ENCODE measurements around the gene RBM43. TPM values are rescaled to one million over a fixed set of nuclear protein-coding genes. Genes with fewer than 3 reads are reported as not detected.

Gene RBM43
- total RNA-seq, 1 donor from 2014 or later: 7.2 TPM

- H3K27ac Mint-ChIP-seq: no peak overlapping the region
- H3K27me3 Mint-ChIP-seq (ENCODE audit: low read depth): no peaks in the 10 kb centered on the region
- TF ChIP-seq, protein P1, sequence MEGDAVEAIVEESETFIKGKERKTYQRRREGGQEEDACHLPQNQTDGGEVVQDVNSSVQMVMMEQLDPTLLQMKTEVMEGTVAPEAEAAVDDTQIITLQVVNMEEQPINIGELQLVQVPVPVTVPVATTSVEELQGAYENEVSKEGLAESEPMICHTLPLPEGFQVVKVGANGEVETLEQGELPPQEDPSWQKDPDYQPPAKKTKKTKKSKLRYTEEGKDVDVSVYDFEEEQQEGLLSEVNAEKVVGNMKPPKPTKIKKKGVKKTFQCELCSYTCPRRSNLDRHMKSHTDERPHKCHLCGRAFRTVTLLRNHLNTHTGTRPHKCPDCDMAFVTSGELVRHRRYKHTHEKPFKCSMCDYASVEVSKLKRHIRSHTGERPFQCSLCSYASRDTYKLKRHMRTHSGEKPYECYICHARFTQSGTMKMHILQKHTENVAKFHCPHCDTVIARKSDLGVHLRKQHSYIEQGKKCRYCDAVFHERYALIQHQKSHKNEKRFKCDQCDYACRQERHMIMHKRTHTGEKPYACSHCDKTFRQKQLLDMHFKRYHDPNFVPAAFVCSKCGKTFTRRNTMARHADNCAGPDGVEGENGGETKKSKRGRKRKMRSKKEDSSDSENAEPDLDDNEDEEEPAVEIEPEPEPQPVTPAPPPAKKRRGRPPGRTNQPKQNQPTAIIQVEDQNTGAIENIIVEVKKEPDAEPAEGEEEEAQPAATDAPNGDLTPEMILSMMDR (IDR thresholded peaks at IDR 0.05; ENCODE audit: unreplicated experiment): no peak
- no peak overlapping the region for H3K4me3 Mint-ChIP-seq
- H3K4me1 Mint-ChIP-seq: no peaks in the 10 kb centered on the region
- peaks cover 16% of the 10 kb centered on the region for H3K9me3 Mint-ChIP-seq
- DNase-seq (ENCODE audit: low spot score in 2 of 2, unreplicated experiment in 2 of 2): no peak
- H3K36me3 Mint-ChIP-seq: peaks cover 18% of the 10 kb centered on the region
These were observed 5.9 kb upstream of the RBM43 start for GRCh38 chr2:151267537-151267936.

GRCh38 chr2:151265991-151266390, 4.3 kb upstream of the RBM43 start:
- DNase-seq (ENCODE audit: low spot score in 2 of 2, unreplicated experiment in 2 of 2): no peak
- TF ChIP-seq, protein P1 (IDR thresholded peaks at IDR 0.05; ENCODE audit: unreplicated experiment): no peak
- peaks cover 12% of the 10 kb centered on the region for H3K9me3 Mint-ChIP-seq
- H3K27me3 Mint-ChIP-seq (ENCODE audit: low read depth): no peaks in the 10 kb centered on the region
- peaks cover 13% of the 10 kb centered on the region for H3K36me3 Mint-ChIP-seq
- H3K4me3 Mint-ChIP-seq: no peak overlapping the region
- H3K4me1 Mint-ChIP-seq: peaks cover 10% of the 10 kb centered on the region
- H3K27ac Mint-ChIP-seq: no peak overlapping the region

DNA sequence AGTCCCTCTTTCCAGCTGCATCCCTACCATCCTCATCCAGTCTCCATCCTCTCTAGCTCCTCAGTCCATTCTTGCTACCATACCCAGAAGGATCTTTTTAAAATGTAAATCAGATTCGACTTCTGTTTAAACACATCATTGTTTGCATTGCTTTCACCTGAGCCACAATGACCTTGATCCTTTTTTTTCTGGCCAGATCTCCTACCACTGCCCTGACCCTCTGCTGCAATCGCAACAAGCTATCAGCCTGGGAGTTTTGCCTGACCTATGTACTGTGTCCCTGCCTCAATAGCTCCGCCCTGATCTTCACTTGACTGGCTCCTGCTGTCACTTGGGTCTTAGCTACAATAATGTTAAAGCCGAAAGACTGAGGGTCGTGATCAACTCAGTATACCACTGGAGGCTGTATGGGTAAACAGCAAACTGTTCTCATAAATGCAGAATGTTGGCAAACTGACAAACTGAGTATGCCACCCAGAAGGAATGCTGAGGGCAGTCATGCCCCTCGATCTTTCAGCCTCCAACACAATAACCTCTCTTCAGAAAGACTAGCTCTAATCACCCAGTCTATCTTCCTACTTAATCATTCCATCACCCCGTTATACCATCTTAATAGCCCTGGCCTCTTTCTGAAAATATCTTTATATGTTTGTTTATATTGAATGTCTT, 2.6 kb upstream of the RBM43 start:
- H3K27ac Mint-ChIP-seq: no peak overlapping the region

DNA sequence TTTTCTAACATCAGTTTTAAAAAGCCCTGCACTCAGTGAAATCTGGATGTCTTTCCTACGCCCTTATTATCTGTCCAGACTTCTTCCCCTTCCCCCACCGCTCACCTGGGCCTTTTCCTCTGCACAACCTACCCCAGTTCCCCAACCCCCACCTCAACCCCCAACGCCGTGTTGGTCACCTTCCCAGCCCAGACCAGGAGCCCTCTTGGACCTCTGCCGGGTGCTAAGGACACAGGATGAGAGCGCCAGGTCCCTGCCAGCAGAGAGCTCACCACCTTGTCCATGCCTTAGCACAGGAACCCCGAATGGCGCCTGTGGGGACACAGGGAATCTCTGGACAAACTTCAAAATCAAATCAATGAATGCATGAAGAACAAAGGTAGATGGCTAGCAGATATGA, 966 bp upstream of the RBM43 start:
- TF ChIP-seq, protein P1 (IDR thresholded peaks at IDR 0.05; ENCODE audit: unreplicated experiment): no peak
- no peak overlapping the region for H3K4me3 Mint-ChIP-seq
- H3K27me3 Mint-ChIP-seq (ENCODE audit: low read depth): no peaks in the 10 kb centered on the region

More for the DNA sequence above, 2.6 kb upstream of the RBM43 start:
- TF ChIP-seq, protein P1 (IDR thresholded peaks at IDR 0.05; ENCODE audit: unreplicated experiment): no peak
- H3K4me3 Mint-ChIP-seq: no peak overlapping the region
- H3K4me1 Mint-ChIP-seq: peaks cover 20% of the 10 kb centered on the region
- DNase-seq (ENCODE audit: low spot score in 2 of 2, unreplicated experiment in 2 of 2): no peak
- H3K9me3 Mint-ChIP-seq: peaks cover 12% of the 10 kb centered on the region
- peaks cover 5% of the 10 kb centered on the region for H3K36me3 Mint-ChIP-seq
- H3K27me3 Mint-ChIP-seq (ENCODE audit: low read depth): no peaks in the 10 kb centered on the region

GRCh38 chr2:151261977-151262291, 271 bp upstream of the RBM43 start:
- H3K27ac Mint-ChIP-seq: peak overlapping the region; percentile 96
- peaks cover 2% of the 10 kb centered on the region for H3K36me3 Mint-ChIP-seq
- TF ChIP-seq, protein P1 (IDR thresholded peaks at IDR 0.05; ENCODE audit: unreplicated experiment): no peak
- no peaks in the 10 kb centered on the region for H3K27me3 Mint-ChIP-seq (ENCODE audit: low read depth)
- H3K4me3 Mint-ChIP-seq: peak overlapping the region; percentile 87
- no peak for DNase-seq (ENCODE audit: low spot score in 2 of 2, unreplicated experiment in 2 of 2)
- peaks cover 20% of the 10 kb centered on the region for H3K4me1 Mint-ChIP-seq
- peaks cover 2% of the 10 kb centered on the region for H3K9me3 Mint-ChIP-seq

More for the DNA sequence above, 966 bp upstream of the RBM43 start:
- DNase-seq (ENCODE audit: low spot score in 2 of 2, unreplicated experiment in 2 of 2): no peak
- Mint-ChIP-seq H3K27ac (no peak overlapping the region), H3K4me1 (peaks cover 20% of the 10 kb centered on the region), H3K36me3 (peaks cover under 1% of the 10 kb centered on the region), H3K9me3 (peaks cover 9% of the 10 kb centered on the region)

All from mesothelial cell of epicardium (in vitro differentiated cells).